CD1c-positive myeloid dendritic cell (primary cell): ENCODE data around the gene ARID3B.
"Not testable (repeated sequence)": the region's sequence is repeated elsewhere in the genome, so short reads cannot be mapped to it uniquely, and the experiment has no call there.

Source experiments
- DNase-seq: peaks from one replicate; pipeline ENCODE4 v3.0.0-alpha.2; 2016; ENCODE audit errors: extremely low spot score

Gene ARID3B

GRCh38 chr15:74540761-74541493, at the start of gene ARID3B:
TSS of gene ARID3B (plus strand) at chr15:74541220. CDS start at chr15:74543937, 2,717 bp downstream.
- DNase-seq = peak; percentile 98

- DNase-seq = no peak
These were observed 44.4 kb upstream of the ARID3B start for GRCh38 chr15:74496648-74497047.

- DNase-seq = no peak
These were observed 43.4 kb upstream of the ARID3B start for GRCh38 chr15:74497584-74497983.

- no peak for DNase-seq
These were observed 41.7 kb upstream of the ARID3B start for GRCh38 chr15:74499366-74499765.

GRCh38 chr15:74500401-74500800, 40.6 kb upstream of the ARID3B start:
- DNase-seq = no peak

- no peak for DNase-seq
These were observed 38.7 kb upstream of the ARID3B start for GRCh38 chr15:74502301-74502700.

GRCh38 chr15:74504418-74504817, 36.6 kb upstream of the ARID3B start:
- peak; percentile 3 for DNase-seq

- no peak for DNase-seq
These were observed 36.2 kb upstream of the ARID3B start for GRCh38 chr15:74504836-74505235.

- no peak for DNase-seq
These were observed 35.0 kb upstream of the ARID3B start for GRCh38 chr15:74505837-74506514.

- no peak for DNase-seq
These were observed 34.5 kb upstream of the ARID3B start for GRCh38 chr15:74506515-74506840.

GRCh38 chr15:74511583-74511982, 29.4 kb upstream of the ARID3B start:
- DNase-seq = peak; percentile 48

- not testable (repeated sequence) for DNase-seq
These were observed 27.0 kb upstream of the ARID3B start for GRCh38 chr15:74514059-74514458.

GRCh38 chr15:74517096-74517495, 23.9 kb upstream of the ARID3B start:
- DNase-seq = no peak

- DNase-seq = no peak
These were observed 21.7 kb upstream of the ARID3B start for GRCh38 chr15:74519311-74519710.

- DNase-seq = no peak
These were observed 20.6 kb upstream of the ARID3B start for GRCh38 chr15:74520407-74520806.

GRCh38 chr15:74523982-74524381, 17.0 kb upstream of the ARID3B start:
- DNase-seq = no peak

GRCh38 chr15:74525309-74525708, 15.7 kb upstream of the ARID3B start:
- no peak for DNase-seq

- DNase-seq = no peak
These were observed 15.1 kb upstream of the ARID3B start for GRCh38 chr15:74525945-74526344.

- DNase-seq = no peak
These were observed 12.1 kb upstream of the ARID3B start for GRCh38 chr15:74528876-74529275.

GRCh38 chr15:74529921-74530320, 11.1 kb upstream of the ARID3B start:
- DNase-seq = peak; percentile 51

GRCh38 chr15:74530771-74531143, 10.3 kb upstream of the ARID3B start:
- DNase-seq = no peak

GRCh38 chr15:74531144-74531811, 9.7 kb upstream of the ARID3B start:
- DNase-seq = no peak
